T-helper 1 cell (primary cell): ENCODE measurements around the gene RHOA.
A peak's percentile ranks its signal among the peaks of the same experiment; 100 is the strongest.
"Not testable (repeated sequence)": the region's sequence is repeated elsewhere in the genome, so short reads cannot be mapped to it uniquely, and the experiment has no call there.

Experiments used
- DNase-seq, 5 donors: peaks; one replicate each; pipeline ENCODE4 v3.0.0-alpha.2; 2012 to 2020

RHOA gene

GRCh38 chr3:49358884-49359225 lies 52.9 kb downstream of the RHOA start:
- no peak for DNase-seq

- peak; percentile 56 to 79 (median 67) for DNase-seq
Observed at GRCh38 chr3:49358217-49358883, 53.4 kb downstream of the RHOA start, which contains the start of gene GPX1. Gene GPX1, minus strand, starts transcription at chr3:49358353. Its CDS starts 75 bp downstream, at chr3:49358278.

GRCh38 chr3:49357443-49358216 lies 54.1 kb downstream of the RHOA start:
- DNase-seq, result peak; percentile 25 to 49 (median 29)

GRCh38 chr3:49357095-49357442 lies 54.7 kb downstream of the RHOA start:
- DNase-seq, result not testable (repeated sequence)

GRCh38 chr3:49352890-49353421 lies 58.8 kb downstream of the RHOA start:
- no peak for DNase-seq

- no peak for DNase-seq
Observed at GRCh38 chr3:49352281-49352680, 59.5 kb downstream of the RHOA start.

- DNase-seq, result no peak
Observed at GRCh38 chr3:49351521-49352011, 60.2 kb downstream of the RHOA start.

GRCh38 chr3:49349348-49350114 lies 62.2 kb downstream of the RHOA start:
- DNase-seq, result no peak

GRCh38 chr3:49348361-49348760 lies 63.4 kb downstream of the RHOA start:
- DNase-seq, result not testable (repeated sequence)

- no peak for DNase-seq
Observed at GRCh38 chr3:49346797-49347251, 65.0 kb downstream of the RHOA start.

GRCh38 chr3:49343163-49343562 lies 68.6 kb downstream of the RHOA start:
- DNase-seq, result no peak

GRCh38 chr3:49341996-49342395 lies 69.8 kb downstream of the RHOA start:
- no peak for DNase-seq

GRCh38 chr3:49339941-49340800 lies 71.6 kb downstream of the RHOA start, which contains the start of gene USP4:
Gene USP4, minus strand, starts transcription at chr3:49340053. Its CDS starts 29 bp downstream, at chr3:49340024.
- DNase-seq, result peak; percentile 78 to 97 (median 88)

- peak in 2 of 5 donors; percentile 12 to 13 for DNase-seq
Observed at GRCh38 chr3:49339581-49339940, 72.2 kb downstream of the RHOA start.

GRCh38 chr3:49333916-49334633 lies 77.7 kb downstream of the RHOA start:
- no peak for DNase-seq

- DNase-seq, result peak in 3 of 5 donors; percentile 4 to 33 (median 12)
Observed at GRCh38 chr3:49333091-49333490, 78.7 kb downstream of the RHOA start.

GRCh38 chr3:49329186-49329585 lies 82.6 kb downstream of the RHOA start:
- DNase-seq, result no peak

GRCh38 chr3:49328350-49328749 lies 83.4 kb downstream of the RHOA start:
- DNase-seq, result not testable (repeated sequence)

GRCh38 chr3:49327485-49327884 lies 84.3 kb downstream of the RHOA start:
- DNase-seq, result no peak

GRCh38 chr3:49324768-49325167 lies 87.0 kb downstream of the RHOA start:
- DNase-seq, result no peak
